Rectal smooth muscle tissue (tissue), 1 donor: Measurements from ENCODE around the gene DEDD2.

ENCODE experiments used
- H3K27ac ChIP-seq: one replicate; pipeline ENCODE4 v1.7.0; 2013; ENCODE audit warnings: low read depth, low read length, inconsistent platforms
- H3K27me3 ChIP-seq: one replicate; pipeline ENCODE4 v1.7.0; 2013; ENCODE audit warnings: low read length; ENCODE audit not compliant: control insufficient read depth, insufficient read depth
- H3K36me3 ChIP-seq: one replicate; pipeline ENCODE4 v1.7.0; 2013; ENCODE audit warnings: low read length; ENCODE audit not compliant: control insufficient read depth, insufficient read depth
- H3K4me1 ChIP-seq: one replicate; pipeline ENCODE4 v1.7.0; 2013; ENCODE audit warnings: low read length; ENCODE audit not compliant: control insufficient read depth, insufficient read depth
- H3K4me3 ChIP-seq: one replicate; pipeline ENCODE4 v1.7.0; 2013; ENCODE audit warnings: low read length
- H3K9ac ChIP-seq: one replicate; pipeline ENCODE4 v1.7.0; 2013; ENCODE audit warnings: low read length

Gene DEDD2

DNA sequence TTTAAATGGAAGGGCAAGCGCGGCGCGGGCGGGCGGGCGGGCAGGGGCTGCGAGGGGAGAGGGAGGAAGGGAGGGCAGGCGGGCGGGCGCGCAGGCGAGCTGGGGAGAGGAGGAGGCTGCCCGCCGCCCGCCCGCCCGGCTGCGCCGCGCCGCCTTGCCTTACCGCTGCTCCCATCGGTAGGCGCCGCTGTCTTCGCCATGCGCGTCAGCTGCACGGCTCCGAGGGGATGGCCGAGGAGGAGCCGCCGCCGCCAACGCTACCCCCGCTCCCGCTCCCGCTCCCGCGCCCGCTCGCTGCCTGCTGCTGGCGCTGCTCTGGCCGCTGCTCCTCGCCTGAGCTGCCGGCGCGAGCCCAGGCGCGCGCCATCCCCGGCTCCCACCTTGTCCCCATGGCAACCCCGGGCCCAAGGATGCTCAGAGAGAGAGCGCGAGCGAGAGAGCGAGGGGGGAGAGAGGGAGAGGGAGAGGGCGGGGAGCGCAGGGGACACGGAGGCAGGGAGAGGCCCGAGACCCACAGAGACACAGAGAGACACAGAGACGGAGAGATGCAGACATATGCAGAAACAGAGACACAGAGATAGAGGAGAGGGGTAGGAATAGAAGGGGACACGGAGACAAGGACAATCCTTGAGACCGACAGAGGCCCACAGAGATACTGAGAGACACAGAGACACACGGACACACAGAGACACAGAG is 40.3 kb downstream of the DEDD2 start:
- Histone ChIP-seq H3K4me1 (no peaks in the 10 kb centered on the region), H3K36me3 (no peaks in the 10 kb centered on the region), H3K9ac (no peak overlapping the region), H3K4me3 (peak overlapping the region; percentile 19), H3K27ac (no peak overlapping the region), H3K27me3 (peaks cover 29% of the 10 kb centered on the region)

DNA sequence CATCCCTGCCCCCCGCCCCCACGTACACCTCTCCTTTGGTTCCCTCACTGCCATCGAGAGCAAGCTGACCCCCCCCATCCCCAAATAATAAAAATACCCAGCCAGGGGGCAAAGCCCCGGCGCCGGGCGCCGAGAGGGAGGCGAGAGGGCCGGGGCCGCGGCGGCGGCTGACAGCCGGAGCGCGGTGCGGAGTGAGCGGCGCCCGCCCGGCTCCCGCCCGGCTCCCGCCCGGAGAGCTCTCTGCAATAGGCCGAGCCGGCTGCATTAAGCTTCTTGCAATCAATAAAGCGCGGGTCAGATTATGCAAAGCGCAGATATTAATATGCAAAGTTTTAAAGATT is 40.9 kb downstream of the DEDD2 start:
- Histone ChIP-seq H3K27me3 (peaks cover 29% of the 10 kb centered on the region), H3K9ac (no peak overlapping the region), H3K4me1 (no peaks in the 10 kb centered on the region), H3K4me3 (peak overlapping the region; percentile 54), H3K27ac (no peak overlapping the region), H3K36me3 (no peaks in the 10 kb centered on the region)

DNA sequence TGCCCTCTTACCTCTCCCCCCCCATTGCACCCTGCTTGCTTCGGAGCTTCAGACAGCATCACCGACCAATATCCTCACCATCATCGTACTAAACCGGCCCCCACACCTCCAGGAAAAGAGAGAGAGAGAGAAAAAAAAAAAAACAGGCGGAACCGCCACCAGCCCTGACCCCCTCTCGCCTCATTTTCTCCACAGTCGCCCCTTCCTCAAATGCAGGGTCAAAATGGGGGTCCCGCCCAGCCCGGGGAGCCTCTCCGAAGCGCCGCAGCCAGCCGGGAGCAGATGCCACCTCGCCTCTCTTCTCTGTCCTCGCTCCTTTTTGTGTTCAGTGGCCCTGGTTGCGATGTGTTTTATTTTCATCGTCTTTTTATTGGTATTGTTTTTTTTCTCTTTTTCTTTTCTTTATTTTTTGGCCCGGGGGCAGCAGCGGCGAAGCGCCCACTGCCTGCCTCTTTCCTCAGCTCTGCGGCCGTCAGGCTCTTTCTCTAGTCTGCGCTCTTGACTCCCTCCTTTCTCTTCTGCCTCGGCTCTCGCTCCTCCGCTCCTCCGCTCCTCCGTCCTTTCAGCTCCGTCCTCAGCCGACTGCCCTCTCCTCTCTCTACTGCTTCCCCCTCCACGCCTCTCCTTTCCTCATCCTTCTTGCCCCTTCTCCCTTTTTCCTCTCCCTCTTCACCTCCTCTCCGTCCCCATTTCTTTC is 41.4 kb downstream of the DEDD2 start:
- no peak overlapping the region for H3K9ac ChIP-seq
- peak overlapping the region; percentile 54 for H3K4me3 ChIP-seq
- H3K27me3 ChIP-seq, result peaks cover 29% of the 10 kb centered on the region
- no peak overlapping the region for H3K27ac ChIP-seq
- no peaks in the 10 kb centered on the region for H3K4me1 ChIP-seq
- no peaks in the 10 kb centered on the region for H3K36me3 ChIP-seq

DNA sequence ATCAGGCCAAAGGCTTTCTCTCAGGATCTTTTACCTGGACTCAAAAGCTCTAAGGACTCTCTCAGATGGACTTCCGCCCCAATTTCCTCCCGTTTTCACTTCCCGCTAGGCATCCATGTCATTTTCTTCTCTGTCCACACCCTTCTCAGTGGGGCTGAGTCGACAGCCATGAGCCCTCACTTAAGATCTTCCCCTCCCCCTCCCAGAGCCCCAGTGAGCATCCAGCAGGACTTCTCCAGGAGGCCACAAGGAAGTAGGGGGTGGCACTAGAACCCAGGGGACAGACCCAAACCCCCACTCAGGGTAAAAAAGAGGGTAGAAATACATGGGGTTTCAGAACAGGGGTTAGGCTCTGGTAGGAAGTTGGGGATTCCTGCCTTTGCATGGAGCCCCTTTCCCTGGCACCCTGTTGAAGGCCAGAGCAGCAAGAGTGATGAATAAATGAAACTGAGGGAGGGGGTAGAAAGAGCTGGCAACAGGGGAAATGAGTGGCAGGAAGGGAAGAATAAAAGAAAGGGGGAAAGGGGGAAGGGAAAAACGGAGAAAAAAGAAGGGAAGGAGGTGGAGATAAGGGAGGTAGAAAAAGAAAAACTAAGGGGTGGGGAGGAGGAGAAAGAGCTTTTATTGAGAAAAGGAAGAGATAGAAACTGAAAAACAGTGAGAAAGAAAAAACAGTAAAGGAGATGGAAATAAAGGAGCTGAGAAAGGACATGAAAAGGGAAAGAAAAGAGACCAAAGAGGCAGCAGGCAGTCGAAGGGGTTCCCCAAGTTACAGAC is 42.3 kb downstream of the DEDD2 start:
- peaks cover 24% of the 10 kb centered on the region for H3K27me3 ChIP-seq
- H3K36me3 ChIP-seq, result no peaks in the 10 kb centered on the region
- no peak overlapping the region for H3K9ac ChIP-seq
- H3K27ac ChIP-seq, result no peak overlapping the region
- no peaks in the 10 kb centered on the region for H3K4me1 ChIP-seq
- no peak overlapping the region for H3K4me3 ChIP-seq

GRCh38 chr19:42174188-42174587 is 43.3 kb downstream of the DEDD2 start:
- H3K4me3 ChIP-seq, result no peak overlapping the region
- no peak overlapping the region for H3K9ac ChIP-seq
- peaks cover 23% of the 10 kb centered on the region for H3K27me3 ChIP-seq
- H3K36me3 ChIP-seq, result no peaks in the 10 kb centered on the region
- no peak overlapping the region for H3K27ac ChIP-seq
- no peaks in the 10 kb centered on the region for H3K4me1 ChIP-seq

GRCh38 chr19:42173695-42174094 is 43.8 kb downstream of the DEDD2 start:
- no peak overlapping the region for H3K27ac ChIP-seq
- H3K9ac ChIP-seq, result no peak overlapping the region
- H3K4me3 ChIP-seq, result no peak overlapping the region
- H3K36me3 ChIP-seq, result no peaks in the 10 kb centered on the region
- H3K27me3 ChIP-seq, result peaks cover 23% of the 10 kb centered on the region
- H3K4me1 ChIP-seq, result no peaks in the 10 kb centered on the region

DNA sequence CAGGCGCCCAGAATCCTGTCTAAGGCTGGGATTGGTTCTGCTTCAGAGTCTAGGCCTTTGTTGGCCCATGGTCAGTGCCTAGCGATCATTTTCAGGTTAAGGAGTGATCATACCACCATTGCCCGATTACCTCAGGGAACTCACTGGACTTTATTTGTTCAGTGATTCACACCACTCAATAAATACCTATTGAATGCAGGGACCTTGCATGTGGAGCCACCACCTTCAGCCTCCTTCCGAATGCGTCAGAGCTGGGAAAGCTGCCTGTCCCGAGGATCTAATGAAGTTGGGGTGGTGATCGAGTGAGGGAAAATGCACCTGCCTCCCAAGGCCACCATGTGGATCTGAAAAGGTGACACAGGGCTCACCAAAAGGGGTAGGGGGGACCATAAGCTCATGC is 45.2 kb downstream of the DEDD2 start:
- no peak overlapping the region for H3K9ac ChIP-seq
- H3K4me3 ChIP-seq, result no peak overlapping the region
- H3K36me3 ChIP-seq, result no peaks in the 10 kb centered on the region
- peaks cover 18% of the 10 kb centered on the region for H3K27me3 ChIP-seq
- no peak overlapping the region for H3K27ac ChIP-seq
- no peaks in the 10 kb centered on the region for H3K4me1 ChIP-seq

- Histone ChIP-seq H3K27me3 (peaks cover 15% of the 10 kb centered on the region), H3K4me1 (no peaks in the 10 kb centered on the region), H3K27ac (no peak overlapping the region), H3K4me3 (no peak overlapping the region), H3K36me3 (no peaks in the 10 kb centered on the region), H3K9ac (no peak overlapping the region)
Measured at GRCh38 chr19:42170715-42171114, 46.8 kb downstream of the DEDD2 start.

GRCh38 chr19:42169486-42170413 is 47.7 kb downstream of the DEDD2 start:
- Histone ChIP-seq H3K27me3 (peaks cover 9% of the 10 kb centered on the region), H3K9ac (no peak overlapping the region), H3K27ac (no peak overlapping the region), H3K4me3 (no peak overlapping the region), H3K4me1 (no peaks in the 10 kb centered on the region), H3K36me3 (no peaks in the 10 kb centered on the region)

- H3K36me3 ChIP-seq, result no peaks in the 10 kb centered on the region
Measured at GRCh38 chr19:42168206-42168605, 49.3 kb downstream of the DEDD2 start.

GRCh38 chr19:42166316-42166715 is 51.2 kb downstream of the DEDD2 start:
- H3K4me3 ChIP-seq, result no peak overlapping the region
- peaks cover 5% of the 10 kb centered on the region for H3K27me3 ChIP-seq
- no peak overlapping the region for H3K9ac ChIP-seq
- no peaks in the 10 kb centered on the region for H3K4me1 ChIP-seq
- H3K27ac ChIP-seq, result no peak overlapping the region
- no peaks in the 10 kb centered on the region for H3K36me3 ChIP-seq

More at GRCh38 chr19:42168206-42168605, 49.3 kb downstream of the DEDD2 start:
- Histone ChIP-seq H3K27me3 (peaks cover 5% of the 10 kb centered on the region), H3K9ac (no peak overlapping the region), H3K4me1 (no peaks in the 10 kb centered on the region), H3K4me3 (no peak overlapping the region), H3K27ac (no peak overlapping the region)

- no peak overlapping the region for H3K9ac ChIP-seq
- no peaks in the 10 kb centered on the region for H3K4me1 ChIP-seq
- no peak overlapping the region for H3K4me3 ChIP-seq
- H3K36me3 ChIP-seq, result no peaks in the 10 kb centered on the region
- H3K27me3 ChIP-seq, result peaks cover 5% of the 10 kb centered on the region
- H3K27ac ChIP-seq, result no peak overlapping the region
Measured at GRCh38 chr19:42165146-42165545, 52.3 kb downstream of the DEDD2 start.
